Femur (tissue), 1 donor: ENCODE data around the gene PHF5A.
"Not testable (repeated sequence)": the region's sequence is repeated elsewhere in the genome, so short reads cannot be mapped to it uniquely, and the experiment has no call there.

Experiments used
- DNase-seq: peaks from one replicate; pipeline ENCODE4 v3.0.0-alpha.2; 2017

The PHF5A gene

DNA sequence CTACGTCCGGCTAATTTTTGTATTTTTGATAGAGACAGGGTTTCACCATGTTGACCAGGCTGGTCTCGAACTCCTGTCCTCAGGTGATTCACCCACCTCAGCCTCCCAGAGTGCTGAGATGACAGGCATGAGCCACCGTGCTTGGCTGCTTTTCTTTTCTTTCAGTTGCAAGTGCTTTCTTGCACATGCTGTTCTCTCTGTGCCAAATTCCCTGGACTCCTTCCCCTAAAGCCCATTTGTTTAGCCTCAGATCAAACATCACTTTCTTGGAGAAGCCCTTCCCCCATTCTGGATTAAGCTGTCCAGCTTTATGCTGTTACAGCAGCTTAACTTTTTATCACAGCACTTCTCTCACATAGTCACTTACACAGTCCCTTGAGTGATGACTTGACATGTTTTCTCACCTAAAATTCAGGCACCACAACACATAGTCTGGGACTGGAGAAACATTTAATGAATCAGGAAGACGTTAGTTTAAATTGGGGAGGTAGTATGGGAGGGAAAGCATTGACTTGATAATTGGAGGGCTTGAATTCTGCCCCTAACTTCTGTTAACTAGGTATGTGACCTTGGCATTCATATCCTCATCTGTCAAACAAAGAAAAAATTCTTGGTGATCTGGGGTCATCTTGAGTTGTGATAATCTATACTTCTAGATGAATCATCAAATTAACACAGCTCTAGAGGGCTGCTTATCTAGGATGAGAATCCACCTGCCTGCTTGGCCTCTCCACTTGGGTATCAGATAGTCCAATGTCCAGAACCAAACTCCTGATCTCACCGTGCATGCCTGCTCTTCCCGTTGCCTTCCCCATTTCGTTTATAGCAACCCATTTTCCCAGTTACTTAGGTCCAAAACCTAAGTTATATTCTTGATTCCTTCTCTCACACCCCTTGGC, 18.8 kb upstream of the PHF5A start:
- no peak for DNase-seq

DNA sequence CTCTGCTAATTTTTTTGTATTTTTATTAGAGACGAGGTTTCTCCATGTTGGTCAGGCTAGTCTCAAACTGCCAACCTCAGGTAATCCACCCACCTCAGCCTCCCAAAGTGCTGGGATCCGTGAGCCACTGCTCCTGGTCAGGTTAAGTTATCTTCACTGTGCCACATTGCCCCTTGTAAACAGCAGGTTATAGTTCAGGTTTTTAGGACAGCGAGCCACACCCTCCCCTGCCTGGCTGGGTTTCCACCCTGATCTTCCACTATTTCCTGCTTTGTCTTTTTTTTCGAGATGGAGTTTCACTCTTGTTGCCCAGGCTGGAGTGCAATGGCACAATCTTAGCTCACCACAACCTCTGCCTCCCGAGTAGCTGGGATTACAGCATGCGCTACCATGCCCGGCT, 16.5 kb upstream of the PHF5A start:
- DNase-seq: no peak

DNA sequence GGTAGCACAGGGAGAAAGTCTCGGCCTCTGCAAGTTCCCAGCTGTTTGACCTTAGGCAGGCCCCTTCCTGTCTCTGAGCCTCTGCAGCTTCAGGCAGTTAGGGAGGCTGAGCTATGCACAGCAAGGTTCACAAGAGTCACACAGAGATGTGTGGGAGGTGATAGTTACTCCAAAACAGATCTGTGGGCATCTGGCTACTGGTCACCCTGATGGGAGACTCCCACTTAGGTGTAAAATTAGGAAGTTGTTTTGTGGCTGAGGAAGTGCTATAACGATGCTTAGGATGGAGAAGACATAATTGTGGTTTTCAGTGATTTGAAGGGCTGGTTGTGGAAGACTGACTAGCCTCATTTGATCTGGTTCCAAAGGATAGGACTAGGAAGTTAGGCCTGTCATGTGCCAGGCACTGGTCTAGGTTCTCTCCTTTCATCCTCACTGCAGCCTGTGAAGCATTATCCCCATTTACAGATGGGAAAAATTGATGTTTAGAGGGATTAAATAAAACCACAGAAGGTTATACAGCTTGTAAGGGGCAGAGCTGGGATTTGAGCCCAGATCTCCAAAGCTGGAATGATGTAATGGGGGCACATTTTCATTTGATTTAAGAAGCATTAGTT, 13.9 kb upstream of the PHF5A start:
- DNase-seq: no peak

DNA sequence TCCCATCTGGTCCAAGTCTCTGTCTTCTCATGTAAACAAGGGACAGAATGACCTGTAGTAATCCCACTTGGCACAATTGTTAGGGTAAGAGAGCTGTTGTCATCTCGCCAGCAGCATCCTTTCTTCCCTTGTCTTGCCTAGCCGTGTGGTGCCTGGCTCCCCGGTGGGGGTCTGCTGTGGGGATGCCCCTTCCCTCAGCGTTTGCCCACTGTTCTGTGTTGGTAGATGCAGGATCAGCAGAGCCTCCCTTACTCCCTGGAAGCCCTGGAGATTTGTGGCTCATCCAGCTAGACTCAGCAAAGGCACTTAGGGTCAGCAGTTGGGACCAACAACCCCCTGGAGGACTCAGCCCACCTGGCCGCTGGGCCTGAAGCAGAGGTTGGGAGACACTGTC, 13.4 kb upstream of the PHF5A start:
- no peak for DNase-seq

DNA sequence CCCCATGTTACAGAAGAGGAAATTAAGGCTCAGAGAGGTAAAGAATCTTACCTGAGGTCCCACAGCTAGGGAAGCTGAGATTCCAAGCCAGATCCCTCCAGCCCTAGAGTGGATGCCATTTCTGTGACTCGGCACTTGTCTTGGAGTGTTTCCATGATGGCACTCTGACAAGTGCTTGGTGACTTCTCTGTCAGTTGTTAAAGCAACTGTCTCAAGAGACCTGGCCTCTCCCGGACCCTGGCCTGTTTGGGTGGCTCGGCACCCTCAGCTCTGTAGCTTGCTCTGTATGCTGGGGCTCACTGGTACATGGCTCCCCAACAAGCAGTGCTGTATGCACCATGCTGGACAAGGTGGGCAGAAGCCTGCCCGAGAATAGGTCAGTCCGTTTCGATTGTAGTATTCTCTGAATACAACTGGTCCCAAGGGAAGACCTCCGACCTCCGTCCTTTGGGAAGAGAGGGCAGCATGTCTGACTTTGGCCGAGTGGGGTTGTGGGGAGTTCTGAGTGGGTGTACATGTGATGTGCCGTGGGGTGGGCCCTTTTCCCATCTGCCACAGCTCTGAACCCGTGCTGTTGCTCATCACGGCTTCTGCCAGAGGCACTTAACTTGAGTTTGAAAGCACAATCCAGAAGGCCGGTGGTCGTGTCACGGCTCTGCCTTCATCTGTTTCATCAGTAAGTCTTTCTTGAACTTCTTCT, 12.8 kb upstream of the PHF5A start:
- DNase-seq: no peak

DNA sequence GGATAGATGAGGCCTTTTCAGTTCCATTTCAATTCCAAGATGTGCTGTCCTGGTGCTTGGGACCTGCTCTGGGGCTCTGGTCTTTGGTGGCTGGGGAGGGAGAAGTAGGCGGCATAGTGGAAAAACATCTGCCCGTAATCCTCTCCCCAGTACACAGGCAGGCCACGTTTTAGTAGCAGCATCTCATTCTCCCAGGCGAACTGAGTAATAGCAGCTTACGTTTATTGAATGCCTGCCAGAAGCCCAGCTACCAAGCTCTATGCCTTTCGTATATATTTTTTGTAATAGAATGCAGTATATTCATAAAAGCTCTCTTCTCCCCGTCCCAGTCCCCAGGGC, 11.9 kb upstream of the PHF5A start:
- DNase-seq: peak; percentile 49

DNA sequence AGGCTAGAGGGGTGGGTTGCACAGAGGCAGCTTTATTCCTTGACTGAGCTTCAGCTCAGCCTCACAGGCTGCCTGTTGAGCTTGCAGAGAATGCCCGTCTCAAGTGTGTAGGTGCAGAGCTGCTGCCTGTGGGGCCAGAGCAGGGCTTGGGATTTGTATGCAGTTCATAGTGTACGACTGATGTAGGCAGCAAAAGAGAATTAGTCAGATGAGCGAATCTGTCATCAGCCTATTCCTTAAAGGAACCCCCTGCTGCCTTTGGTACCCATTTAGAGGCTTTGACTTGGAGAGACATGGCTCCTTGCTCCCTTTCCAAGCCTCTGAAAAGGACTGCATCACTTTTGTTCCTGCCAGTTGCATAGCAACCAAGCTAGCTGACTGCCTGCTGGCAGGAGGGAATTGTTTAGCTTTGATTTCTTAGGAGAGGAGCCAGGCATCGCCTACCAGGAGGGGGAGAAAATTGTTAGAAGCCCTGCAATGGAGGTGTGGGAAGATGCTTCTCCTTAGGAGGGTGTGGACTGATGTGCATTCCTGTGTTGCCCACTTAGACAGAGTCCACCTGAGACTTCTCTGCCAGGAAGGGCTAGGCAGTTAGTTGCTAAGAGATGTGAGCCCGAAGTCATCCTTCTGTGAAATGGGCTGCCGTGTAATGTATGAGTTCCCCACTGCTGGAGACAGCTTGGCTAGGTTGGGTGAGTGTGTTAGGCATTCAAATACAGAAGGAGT, 11.3 kb upstream of the PHF5A start:
- DNase-seq: peak; percentile 38

DNA sequence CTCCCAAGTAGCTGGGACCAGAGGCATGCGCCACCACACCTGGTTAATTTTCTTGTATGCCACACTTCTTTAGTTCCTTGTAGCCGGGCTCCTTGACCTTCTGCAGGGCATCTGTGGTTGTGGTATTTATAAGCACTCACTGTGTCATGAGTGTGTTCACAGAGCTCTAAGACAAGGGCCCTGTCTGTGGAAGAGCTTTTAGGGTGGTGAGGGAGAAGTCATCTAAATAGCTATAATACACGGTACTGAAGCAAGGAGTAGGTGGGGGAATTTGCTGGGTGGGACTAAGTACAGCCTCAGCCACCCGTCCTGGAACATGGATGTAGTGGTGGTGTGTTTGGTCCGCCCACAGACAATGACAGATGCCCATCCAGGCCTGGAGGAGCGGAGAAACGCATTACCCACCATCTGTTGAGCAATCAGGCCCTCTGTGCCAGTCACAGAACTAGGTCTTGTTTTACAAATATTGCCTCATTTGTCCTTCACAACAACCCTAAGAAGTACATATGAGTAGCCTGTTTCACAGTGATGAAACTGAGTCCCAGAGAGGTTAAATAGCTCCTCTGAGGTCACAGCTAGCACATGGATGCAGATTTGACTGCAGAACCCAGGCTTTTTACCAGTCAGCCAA, 10.5 kb upstream of the PHF5A start:
- DNase-seq: no peak

DNA sequence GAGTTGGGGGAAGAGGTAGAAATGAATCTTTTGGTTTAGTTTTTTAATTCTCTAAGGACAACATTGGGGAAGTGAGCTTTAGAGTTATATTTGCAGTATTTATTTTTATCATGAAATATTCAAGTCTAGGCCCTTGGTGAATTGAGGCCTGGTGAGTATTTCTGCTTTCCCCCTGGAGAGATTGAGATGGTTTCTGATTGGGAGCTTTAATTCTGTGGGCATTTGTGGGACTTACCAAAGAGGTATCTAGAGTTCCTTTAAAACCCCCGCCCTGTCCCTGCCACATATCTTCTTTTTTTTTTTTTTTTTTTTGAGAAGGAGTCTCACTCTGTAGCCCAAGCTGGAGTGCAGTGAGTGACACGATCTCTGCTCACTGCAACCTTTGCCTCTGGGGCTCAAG, 10.0 kb upstream of the PHF5A start:
- DNase-seq: no peak

DNA sequence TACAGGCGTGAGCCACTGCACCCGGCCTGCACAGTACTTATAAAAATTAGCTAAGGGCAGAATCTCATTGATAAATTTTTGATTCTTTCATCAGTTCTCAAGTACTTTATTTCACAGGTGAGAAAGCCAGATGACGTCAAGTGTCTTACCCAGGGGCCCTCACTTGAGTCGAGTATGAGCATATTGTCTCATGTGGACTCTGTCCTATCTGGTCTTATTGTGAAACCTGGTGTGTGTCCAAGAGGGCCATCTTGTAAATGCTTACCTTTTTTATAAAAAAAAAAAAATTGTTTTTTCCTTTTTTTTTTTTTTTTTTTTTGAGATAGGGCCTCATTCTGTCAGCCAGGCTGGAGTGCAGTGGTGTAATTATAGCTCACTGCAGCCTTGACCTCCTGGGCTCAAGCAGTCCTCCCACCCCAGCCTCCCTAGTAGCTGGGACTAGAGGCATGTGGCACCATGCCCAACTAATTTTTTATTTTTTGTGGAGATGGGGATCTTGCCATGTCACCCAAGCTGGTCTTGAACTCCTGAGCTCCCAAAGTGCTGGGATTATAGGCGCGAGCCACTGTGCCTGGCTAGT, 6.5 kb upstream of the PHF5A start:
- DNase-seq: no peak

DNA sequence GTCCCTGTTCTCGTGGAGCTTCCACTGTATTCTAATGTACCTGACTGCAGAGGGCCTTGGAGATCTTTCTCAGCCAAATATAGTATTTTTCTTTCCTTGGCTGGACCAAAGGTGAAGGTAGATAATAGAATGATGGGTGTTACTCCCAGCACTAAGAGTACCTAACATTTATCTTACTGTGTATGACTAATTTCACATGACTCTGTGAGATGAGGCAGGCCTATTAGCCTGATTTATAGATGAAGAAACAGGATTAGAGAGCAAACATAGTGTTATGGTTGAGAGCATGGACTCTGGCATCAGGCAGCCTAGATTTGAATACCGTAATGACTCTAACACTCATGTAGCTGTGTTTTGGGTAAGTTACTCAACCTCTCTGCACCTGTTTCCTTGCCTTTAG, 3.1 kb upstream of the PHF5A start:
- DNase-seq: no peak

DNA sequence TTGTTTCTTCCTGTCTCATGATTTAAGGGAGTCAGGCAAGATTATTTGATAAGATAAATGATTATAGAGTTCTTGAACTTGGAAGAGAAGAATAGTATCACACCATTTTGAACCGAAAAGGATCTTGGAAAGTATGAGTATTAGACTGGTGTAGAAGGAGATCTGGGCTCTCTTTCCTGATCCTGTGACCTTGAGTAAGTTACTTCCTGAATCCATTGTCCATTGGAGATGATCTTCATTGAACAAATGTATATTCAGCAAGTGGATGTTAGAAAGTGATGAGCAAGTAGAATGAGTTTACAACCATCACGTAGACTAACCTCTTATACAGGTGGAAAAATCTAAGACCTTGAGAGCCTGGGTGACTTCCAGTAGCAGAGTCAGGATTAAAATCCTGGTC, 2.4 kb upstream of the PHF5A start:
- no peak for DNase-seq

DNA sequence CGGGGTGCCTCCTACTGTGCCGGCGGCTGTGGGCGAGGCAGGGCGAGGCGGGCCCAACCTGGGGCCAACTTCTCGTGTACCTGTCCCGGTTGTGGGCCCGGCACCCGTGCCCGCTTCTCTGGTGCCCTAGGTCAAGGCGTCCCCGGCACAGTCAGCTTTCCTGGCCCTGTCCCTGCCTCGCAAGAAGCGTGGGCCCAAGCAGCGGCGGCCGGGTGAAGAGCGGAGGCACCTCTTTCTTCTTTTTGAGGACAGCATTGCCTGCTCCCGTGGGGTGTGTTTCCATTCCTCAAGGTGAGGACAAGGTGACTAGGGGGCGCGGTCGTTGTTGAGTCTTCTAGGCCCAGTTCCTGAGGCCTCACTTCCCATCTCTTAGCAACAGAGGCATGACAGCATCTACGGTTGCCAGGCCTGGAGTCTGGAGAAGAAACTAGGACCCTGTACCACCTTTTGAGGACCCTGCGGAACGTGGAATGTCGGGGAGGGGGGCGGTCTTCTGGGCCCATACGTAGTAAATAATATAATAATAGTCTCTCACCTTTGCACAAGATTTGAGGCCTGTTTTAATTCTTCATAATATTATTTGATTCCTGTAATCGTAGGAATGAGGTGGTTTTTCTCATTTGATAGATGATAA, 843 bp upstream of the PHF5A start:
- DNase-seq: no peak

DNA sequence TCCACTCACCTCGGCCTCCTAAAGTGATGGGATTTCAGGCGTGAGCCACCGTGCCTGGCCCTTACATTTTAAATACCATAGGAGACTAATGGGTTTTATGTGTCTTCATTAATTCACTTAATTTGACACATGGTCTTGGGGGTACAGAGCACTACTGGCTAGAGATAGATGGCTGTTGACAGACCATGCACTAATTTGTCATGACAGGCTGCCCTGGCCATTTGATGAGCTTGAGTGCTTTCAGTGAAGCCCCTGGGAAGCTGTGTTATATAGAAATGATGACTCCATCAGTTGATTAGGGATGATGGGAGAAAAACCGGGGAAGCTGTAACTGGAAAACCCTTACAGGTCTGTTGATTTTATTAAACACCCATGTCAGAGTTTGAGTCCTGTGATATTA, 6.6 kb downstream of the PHF5A start:
- no peak for DNase-seq

DNA sequence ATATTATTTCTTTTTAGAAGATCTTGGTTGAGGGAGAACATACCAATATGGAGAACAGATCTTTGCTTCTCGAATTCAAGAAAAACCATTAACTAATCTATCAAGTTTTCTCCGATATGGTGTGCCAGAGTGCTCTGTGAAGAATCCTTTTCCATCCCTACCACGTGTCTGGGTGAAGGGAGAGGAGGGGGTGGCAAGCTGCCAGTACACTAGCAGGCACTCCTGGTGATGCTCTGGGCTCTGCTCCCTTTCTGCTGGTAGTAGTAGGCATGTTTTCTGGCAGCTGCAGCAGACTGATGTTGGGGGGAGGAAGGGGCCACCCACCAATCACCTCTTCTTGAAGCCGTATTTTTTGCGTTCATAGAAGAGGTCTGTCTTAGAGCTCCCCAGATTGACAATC, 8.4 kb downstream of the PHF5A start:
- not testable (repeated sequence) for DNase-seq

DNA sequence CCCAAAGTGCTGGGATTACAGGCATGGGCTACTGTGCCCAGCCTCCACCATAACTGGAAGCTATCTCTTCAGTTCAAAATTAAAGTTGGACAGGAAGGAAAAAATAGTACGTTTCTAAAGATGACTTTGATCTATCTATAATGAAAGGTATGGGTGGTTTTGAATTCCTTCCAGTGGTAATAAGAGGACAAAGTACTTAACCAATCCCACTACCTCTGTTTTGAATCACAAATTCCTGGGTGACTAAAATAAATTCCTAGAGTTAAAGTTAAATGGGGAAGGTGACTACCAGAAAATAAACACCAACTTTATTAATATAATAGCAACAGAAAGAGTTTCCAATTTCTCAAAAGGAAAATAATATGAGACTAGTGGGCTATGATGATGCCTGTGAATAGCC, 9.1 kb downstream of the PHF5A start:
- DNase-seq: no peak

DNA sequence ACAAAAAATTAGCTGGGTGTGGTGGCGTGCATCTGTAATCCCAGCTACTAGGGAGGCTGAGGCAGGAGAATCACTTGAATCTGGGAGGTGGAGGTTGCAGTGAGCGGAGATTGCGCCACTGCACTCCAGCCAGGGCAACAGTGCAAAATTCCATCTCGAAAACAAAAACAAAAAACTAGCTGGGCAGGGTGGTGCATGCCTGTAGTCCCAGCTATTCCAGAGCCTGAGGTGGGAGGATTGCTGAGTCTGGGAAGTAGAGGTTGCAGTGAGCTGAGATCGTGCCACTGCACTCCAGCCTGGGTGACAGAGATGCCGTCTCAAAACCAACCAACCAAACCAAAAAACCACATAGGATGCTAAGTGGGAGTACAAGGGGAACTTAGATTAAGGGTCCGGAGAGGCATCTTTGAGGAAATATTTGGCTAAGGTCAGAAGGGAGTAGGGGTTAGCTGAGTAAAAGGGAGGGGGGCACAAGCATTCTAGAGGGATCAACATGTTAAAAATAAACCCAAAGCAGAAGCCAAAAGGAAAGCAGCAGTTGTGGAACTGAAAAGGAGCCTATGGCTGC, 10.2 kb downstream of the PHF5A start:
- no peak for DNase-seq

DNA sequence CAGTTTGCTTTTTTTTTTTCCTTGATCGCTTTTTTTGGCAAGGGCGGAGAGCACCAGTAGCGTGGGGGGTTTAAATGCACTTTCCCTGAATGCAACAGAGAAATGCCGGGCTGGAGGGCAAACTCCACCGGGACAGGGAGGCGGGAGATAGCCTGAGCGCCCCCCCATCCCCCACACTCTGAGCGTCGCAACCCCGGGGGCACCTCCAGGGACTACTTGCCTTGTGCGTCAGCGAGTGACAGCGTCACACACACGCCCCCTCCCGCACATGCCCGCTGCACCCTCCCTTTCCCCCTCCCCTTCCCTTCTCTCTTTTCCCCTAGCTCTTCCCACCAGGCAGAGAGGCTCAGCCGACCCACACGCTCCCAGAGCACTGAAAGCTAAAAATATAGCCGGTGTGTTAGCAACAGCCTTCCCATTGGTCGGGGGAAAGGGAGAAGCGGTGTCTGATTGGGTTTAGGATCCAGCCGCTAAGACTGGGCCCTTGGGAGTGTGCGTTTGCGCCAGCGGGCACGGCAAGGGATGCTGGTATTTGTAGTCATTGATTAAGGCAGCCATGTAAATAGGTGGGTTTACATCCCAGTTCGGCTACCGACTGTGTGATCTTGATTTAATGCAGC, 20.2 kb downstream of the PHF5A start:
- peak; percentile 99 for DNase-seq

DNA sequence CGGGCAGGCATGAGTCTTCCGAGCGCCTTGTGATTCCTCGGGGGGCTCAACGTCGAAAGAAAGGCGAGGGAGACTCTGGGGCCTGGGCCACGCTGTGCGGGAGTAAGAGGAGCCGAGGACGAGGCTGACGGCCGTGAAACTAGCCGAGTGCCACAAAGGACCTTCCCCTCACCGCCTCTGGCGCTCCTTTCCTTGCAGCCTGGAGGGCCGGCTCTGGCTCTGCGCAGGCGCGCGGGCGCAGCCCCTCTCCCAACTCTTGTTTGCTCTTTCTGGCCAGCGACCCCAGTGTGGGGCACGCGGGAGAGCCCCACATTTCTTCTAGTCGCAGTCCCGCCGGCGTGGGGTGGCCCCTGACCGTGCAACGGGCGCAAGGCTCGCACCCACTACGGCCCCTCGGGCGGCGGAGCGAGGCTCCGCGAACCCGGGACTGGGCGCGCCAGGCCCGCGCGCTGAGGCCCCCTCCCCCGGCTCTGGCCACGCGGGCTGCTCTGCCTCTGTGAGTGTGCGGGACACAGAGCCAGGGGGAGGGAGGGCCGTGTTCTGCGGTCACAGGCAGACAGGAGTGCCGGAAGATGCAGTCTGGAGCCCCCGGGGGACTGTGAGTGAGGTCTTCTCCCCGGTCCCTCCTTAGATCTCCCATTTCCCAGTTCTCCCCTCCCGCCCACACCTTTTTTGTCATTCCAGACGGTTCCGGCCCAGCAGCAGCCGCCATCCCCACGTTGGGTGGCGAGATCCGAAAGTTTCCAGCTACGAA, 20.9 kb downstream of the PHF5A start:
- peak; percentile 90 for DNase-seq

DNA sequence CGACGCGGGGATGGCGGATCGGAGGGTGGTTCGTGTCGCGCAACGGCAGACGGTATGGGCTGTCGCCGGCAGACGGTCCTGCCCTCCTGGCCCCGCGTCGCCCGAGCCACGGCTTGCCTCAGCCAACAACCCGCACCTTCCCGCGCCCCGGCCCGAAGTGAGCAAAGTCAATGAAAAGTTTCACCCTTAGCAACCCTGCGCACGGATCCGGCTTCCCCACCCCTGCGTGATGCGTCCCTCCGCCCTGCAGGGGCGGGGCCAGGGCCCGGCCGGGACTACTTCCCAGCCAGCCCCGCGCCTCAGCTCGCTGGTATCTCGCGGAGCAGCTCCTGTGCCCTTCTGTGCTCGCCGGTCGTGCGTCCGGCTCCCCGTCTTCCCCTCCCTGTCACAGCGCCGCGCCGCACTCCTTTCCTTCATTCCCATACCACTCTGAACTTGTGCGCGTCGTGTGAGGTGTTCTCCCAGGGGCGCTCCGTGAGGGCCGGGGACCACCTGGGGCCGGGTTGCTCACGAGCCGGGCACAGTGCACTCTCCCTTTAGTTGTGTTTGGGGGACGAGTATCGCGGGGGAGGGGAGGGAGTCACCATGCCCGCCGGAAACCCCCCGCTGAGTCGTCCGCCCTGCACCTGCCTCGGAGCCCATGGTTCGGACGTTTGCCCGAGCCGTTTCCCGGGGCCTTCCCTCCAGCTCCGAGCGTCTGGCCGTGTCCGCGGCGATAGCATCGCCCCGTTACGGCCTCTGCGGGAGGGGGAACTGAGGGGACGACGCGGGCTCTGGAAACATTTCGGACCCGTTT, 21.7 kb downstream of the PHF5A start, which contains the start of gene TOB2:
TSS of gene TOB2 (minus strand) at position 163 of the 796 bp plus-strand sequence. CDS start 9,456 bp downstream, outside the sequence.
- peak; percentile 96 for DNase-seq
